HG02678 (cell line): Measurements from ENCODE around the gene AMBRA1.
"Not testable (repeated sequence)": the region's sequence is repeated elsewhere in the genome, so short reads cannot be mapped to it uniquely, and the experiment has no call there.

Experiments
- ATAC-seq: cut with Tn5 transposase; IDR thresholded peaks from one replicate; pipeline ENCODE4 v1.9.1; 2021; ENCODE audit warnings: mild to moderate bottlenecking, moderate library complexity; ENCODE audit not compliant: unreplicated experiment

Gene AMBRA1

GRCh38 chr11:46588131-46588530, 5.7 kb downstream of the AMBRA1 start:
- no peak for ATAC-seq

- not testable (repeated sequence) for ATAC-seq
Measured at GRCh38 chr11:46583513-46583912, 10.3 kb downstream of the AMBRA1 start.

GRCh38 chr11:46582588-46582987, 11.2 kb downstream of the AMBRA1 start:
- ATAC-seq = no peak

- no peak for ATAC-seq
Measured at GRCh38 chr11:46577058-46577457, 16.8 kb downstream of the AMBRA1 start.

- no peak for ATAC-seq
Measured at GRCh38 chr11:46574656-46575055, 19.2 kb downstream of the AMBRA1 start.

- no peak for ATAC-seq
Measured at GRCh38 chr11:46570790-46571398, 22.9 kb downstream of the AMBRA1 start.

GRCh38 chr11:46565232-46565840, 28.5 kb downstream of the AMBRA1 start:
- ATAC-seq = no peak

GRCh38 chr11:46564459-46564858, 29.4 kb downstream of the AMBRA1 start:
- ATAC-seq = no peak

GRCh38 chr11:46562527-46562926, 31.3 kb downstream of the AMBRA1 start:
- ATAC-seq = no peak

GRCh38 chr11:46560300-46560991, 33.4 kb downstream of the AMBRA1 start:
- no peak for ATAC-seq

- no peak for ATAC-seq
Measured at GRCh38 chr11:46559815-46560214, 34.0 kb downstream of the AMBRA1 start.

GRCh38 chr11:46557684-46558151, 36.1 kb downstream of the AMBRA1 start:
- ATAC-seq = no peak

- no peak for ATAC-seq
Measured at GRCh38 chr11:46555267-46556054, 38.4 kb downstream of the AMBRA1 start.

GRCh38 chr11:46554213-46555147, 39.3 kb downstream of the AMBRA1 start:
- no peak for ATAC-seq

- ATAC-seq = no peak
Measured at GRCh38 chr11:46553814-46554212, 40.0 kb downstream of the AMBRA1 start.

- no peak for ATAC-seq
Measured at GRCh38 chr11:46551261-46551660, 42.6 kb downstream of the AMBRA1 start.

- no peak for ATAC-seq
Measured at GRCh38 chr11:46547579-46547978, 46.2 kb downstream of the AMBRA1 start.

GRCh38 chr11:46543564-46543963, 50.3 kb downstream of the AMBRA1 start:
- no peak for ATAC-seq

- no peak for ATAC-seq
Measured at GRCh38 chr11:46541593-46542371, 52.0 kb downstream of the AMBRA1 start.

- no peak for ATAC-seq
Measured at GRCh38 chr11:46540807-46541206, 53.0 kb downstream of the AMBRA1 start.
